GM18517 (cell line): ENCODE results near the gene ADO.

Experiments used
- ATAC-seq: cut with Tn5 transposase; IDR thresholded peaks from one replicate; pipeline ENCODE4 v1.9.1; 2021; ENCODE audit warnings: mild to moderate bottlenecking, moderate library complexity; ENCODE audit not compliant: unreplicated experiment

The ADO gene

GRCh38 chr10:62792261-62792660 lies 12.3 kb upstream of the ADO start:
- ATAC-seq = no peak

GRCh38 chr10:62794306-62794705 lies 10.2 kb upstream of the ADO start:
- ATAC-seq = no peak

GRCh38 chr10:62795100-62795499 lies 9.4 kb upstream of the ADO start:
- no peak for ATAC-seq

GRCh38 chr10:62795762-62796161 lies 8.8 kb upstream of the ADO start:
- no peak for ATAC-seq

GRCh38 chr10:62796896-62797295 lies 7.6 kb upstream of the ADO start:
- ATAC-seq = no peak

GRCh38 chr10:62801871-62802270 lies 2.6 kb upstream of the ADO start:
- ATAC-seq = no peak

GRCh38 chr10:62803724-62804355 lies 680 bp upstream of the ADO start:
- no peak for ATAC-seq

- no peak for ATAC-seq
Measured at GRCh38 chr10:62805231-62806099, 945 bp downstream of the ADO start.

GRCh38 chr10:62806251-62806650 lies 1.7 kb downstream of the ADO start:
- ATAC-seq = no peak

GRCh38 chr10:62810156-62810902 lies 5.8 kb downstream of the ADO start:
- no peak for ATAC-seq

GRCh38 chr10:62811159-62811875 lies 6.8 kb downstream of the ADO start:
- peak; percentile 51 for ATAC-seq

- ATAC-seq = no peak
Measured at GRCh38 chr10:62812672-62813439, 8.3 kb downstream of the ADO start.

- no peak for ATAC-seq
Measured at GRCh38 chr10:62813453-62813852, 8.9 kb downstream of the ADO start.

GRCh38 chr10:62813981-62814380 lies 9.5 kb downstream of the ADO start:
- ATAC-seq = no peak

- ATAC-seq = no peak
Measured at GRCh38 chr10:62814756-62815380, 10.3 kb downstream of the ADO start.

- ATAC-seq = no peak
Measured at GRCh38 chr10:62815381-62816075, 11.0 kb downstream of the ADO start.

GRCh38 chr10:62816076-62816330 lies 11.5 kb downstream of the ADO start:
- ATAC-seq = no peak

- ATAC-seq = peak; percentile 76
Measured at GRCh38 chr10:62816331-62817120, 12.0 kb downstream of the ADO start, which contains the start of gene EGR2. TSS of gene EGR2 (minus strand) at chr10:62816366. CDS start at chr10:62816029, 337 bp downstream.
